ENCODE data around the gene MICAL3. TPM values are rescaled to one million over a fixed set of nuclear protein-coding genes. Genes with fewer than 3 reads are reported as not detected.
A peak's percentile ranks its signal among the peaks of the same experiment; 100 is the strongest.

The MICAL3 gene
- total and polyA plus RNA-seq, 5 experiments from 2014 or later, result 0.90 to 27.3 (median 1.3) TPM

- Mint-ChIP-seq H3K27me3 (no peaks in the 10 kb centered on the region), H3K27ac (peak overlapping the region in 1 of 10 donors; percentile 35)
Measured at GRCh38 chr22:17957693-17958092, 66.7 kb downstream of the MICAL3 start.

DNA sequence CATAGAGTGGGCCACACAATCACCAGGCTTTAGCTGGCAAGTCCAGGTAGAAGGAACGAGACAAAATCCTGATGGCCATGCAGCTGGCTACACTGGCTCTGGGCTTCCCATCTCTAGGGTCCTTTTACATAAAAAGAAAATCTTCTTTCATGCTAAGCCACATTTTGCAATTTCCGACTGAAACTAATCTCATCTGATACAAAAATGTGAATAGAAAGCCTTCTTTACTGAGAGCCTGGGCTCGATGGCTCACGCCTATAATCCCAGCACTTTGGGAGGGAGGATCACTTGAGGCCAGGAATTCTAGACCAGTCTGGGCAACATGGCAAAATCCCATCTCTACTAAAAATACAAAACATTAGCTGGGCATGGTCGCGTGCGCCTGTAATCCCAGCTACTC lies 67.2 kb downstream of the MICAL3 start:
- Mint-ChIP-seq H3K27ac (peak overlapping the region in 1 of 10 donors; percentile 35), H3K4me1 (peaks cover 0 to 17% (median 4%) of the 10 kb centered on the region in 4 donors), H3K27me3 (no peaks in the 10 kb centered on the region), H3K9me3 (no peaks in the 10 kb centered on the region), H3K4me3 (no peak overlapping the region), H3K36me3 (peaks cover 0 to 1% (median 0%) of the 10 kb centered on the region in 3 donors)
- DNase-seq (no peak), ATAC-seq (no peak)
- POLR2A ChIA-PET, result interaction anchor here (0.6 kb wide), 1 partner anchor 28 kb away, joined by 3 read pairs; no protein-coding TSS in a partner anchor

More at GRCh38 chr22:17957693-17958092, 66.7 kb downstream of the MICAL3 start:
- DNase-seq, result no peak
- H3K4me1 Mint-ChIP-seq, result peaks cover 0 to 16% (median 2%) of the 10 kb centered on the region in 4 donors
- no peak overlapping the region for H3K4me3 Mint-ChIP-seq
- no peak for ATAC-seq
- H3K9me3 Mint-ChIP-seq, result no peaks in the 10 kb centered on the region
- H3K36me3 Mint-ChIP-seq, result peaks cover 0 to 2% (median 0%) of the 10 kb centered on the region in 3 donors
- POLR2A ChIA-PET, result no interaction called here

DNA sequence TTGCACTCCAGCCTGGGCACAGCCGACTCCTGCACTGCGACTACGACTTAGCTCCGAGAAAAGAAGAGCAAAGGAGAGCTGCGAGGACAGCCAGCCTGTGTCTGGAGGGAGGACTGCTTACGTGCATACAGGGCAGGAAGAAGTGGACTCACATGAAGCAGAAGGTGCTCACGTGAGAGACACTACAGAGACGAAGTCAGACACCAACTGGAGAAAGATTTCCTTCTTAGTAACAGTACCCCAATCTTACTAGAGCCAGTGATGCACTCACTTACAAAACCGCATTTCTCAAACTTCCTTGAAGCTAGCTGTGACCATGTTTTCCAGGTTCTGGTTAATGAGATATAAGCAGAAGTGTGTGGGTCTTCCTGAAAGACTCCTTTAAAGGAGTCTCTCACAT lies 67.7 kb downstream of the MICAL3 start:
- Mint-ChIP-seq H3K27ac (no peak overlapping the region), H3K36me3 (no peaks in the 10 kb centered on the region), H3K4me1 (peaks cover 0 to 13% (median 4%) of the 10 kb centered on the region in 4 donors), H3K27me3 (no peaks in the 10 kb centered on the region), H3K9me3 (no peaks in the 10 kb centered on the region), H3K4me3 (no peak overlapping the region)
- POLR2A ChIA-PET, result interaction anchor here (0.6 kb wide), 1 partner anchor 28 kb away, joined by 3 read pairs; no protein-coding TSS in a partner anchor
- no peak for DNase-seq
- no peak for ATAC-seq

DNA sequence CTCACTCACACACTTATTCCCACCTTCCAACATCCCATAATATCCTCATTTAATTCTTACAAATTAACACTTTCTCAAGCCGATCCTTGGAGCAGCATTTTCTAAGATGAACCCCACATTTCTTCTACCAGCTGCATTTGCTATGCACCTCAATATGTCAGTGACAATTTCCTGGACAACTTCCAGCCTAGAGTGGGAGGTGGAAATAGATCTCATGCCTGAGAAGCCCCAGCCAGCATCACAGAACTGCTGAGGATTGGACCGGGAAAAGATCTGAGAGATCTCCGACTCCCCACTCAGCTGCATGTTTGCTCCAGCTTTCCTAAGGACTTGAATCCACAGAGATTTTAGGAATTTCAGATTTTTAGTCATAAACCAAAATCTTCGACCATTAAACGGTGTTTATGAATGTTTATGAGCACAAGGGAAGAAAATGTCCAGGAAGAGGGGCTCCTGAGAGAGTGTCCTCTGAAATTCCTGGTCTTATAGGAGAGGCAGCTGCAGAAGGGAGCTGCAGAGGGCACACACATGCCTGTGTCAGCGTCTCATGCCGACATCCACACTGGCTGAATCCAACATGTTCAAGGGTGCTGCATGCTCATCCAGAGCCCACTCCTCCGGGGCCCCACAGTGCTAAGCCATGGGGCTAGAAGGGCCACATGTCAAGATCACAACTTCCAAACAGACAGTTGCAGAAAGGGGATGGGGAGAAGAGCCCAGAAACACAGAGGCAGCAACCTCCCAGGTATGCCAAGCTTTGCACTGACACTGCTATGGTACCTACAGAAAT lies 68.6 kb downstream of the MICAL3 start:
- POLR2A ChIA-PET, result no interaction called here
- Mint-ChIP-seq H3K27me3 (no peaks in the 10 kb centered on the region), H3K4me1 (peaks cover 5 to 15% (median 7%) of the 10 kb centered on the region in 4 donors), H3K9me3 (no peaks in the 10 kb centered on the region), H3K27ac (no peak overlapping the region), H3K36me3 (no peaks in the 10 kb centered on the region), H3K4me3 (no peak overlapping the region)
- DNase-seq, result no peak
- no peak for ATAC-seq

GRCh38 chr22:17954860-17955587 lies 69.3 kb downstream of the MICAL3 start:
- H3K27me3 Mint-ChIP-seq, result no peaks in the 10 kb centered on the region
- no peak overlapping the region for H3K4me3 Mint-ChIP-seq
- DNase-seq (no peak), ATAC-seq (no peak)
- peak overlapping the region in 1 of 10 donors; percentile 1 for H3K27ac Mint-ChIP-seq
- POLR2A ChIA-PET, result no interaction called here
- H3K36me3 Mint-ChIP-seq, result no peaks in the 10 kb centered on the region
- H3K4me1 Mint-ChIP-seq, result peaks cover 6 to 17% (median 9%) of the 10 kb centered on the region in 4 donors
- H3K9me3 Mint-ChIP-seq, result no peaks in the 10 kb centered on the region

GRCh38 chr22:17954200-17954859 lies 70.0 kb downstream of the MICAL3 start:
- Mint-ChIP-seq H3K9me3 (no peaks in the 10 kb centered on the region), H3K4me3 (no peak overlapping the region), H3K27me3 (no peaks in the 10 kb centered on the region), H3K27ac (no peak overlapping the region), H3K4me1 (peaks cover 6 to 20% (median 11%) of the 10 kb centered on the region in 4 donors), H3K36me3 (peaks cover 0 to 4% (median 0%) of the 10 kb centered on the region in 3 donors)
- ATAC-seq, result no peak
- no peak for DNase-seq
- POLR2A ChIA-PET, result no interaction called here

DNA sequence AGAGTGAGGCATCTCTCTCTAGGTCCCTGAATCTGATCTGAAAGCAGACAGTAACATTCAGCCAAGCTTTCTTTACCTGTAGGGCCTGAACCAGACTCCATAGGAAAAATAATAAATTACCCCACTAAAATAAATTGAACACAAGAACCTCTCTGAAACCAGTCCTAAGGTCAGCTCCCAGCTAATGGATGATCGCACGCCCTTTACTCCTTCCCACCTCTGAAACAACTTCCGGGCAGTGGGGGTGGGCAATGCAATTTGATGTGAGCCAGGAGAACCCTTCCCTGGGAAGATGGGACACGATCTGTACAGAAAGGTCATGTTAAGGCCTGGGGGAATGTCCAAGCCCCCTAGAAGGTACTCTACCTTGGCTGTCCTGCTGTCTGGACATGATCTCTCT lies 71.2 kb downstream of the MICAL3 start:
- Mint-ChIP-seq H3K27me3 (no peaks in the 10 kb centered on the region), H3K27ac (peak overlapping the region in 1 of 10 donors; percentile 66), H3K9me3 (no peaks in the 10 kb centered on the region), H3K36me3 (peaks cover 0 to 4% (median 0%) of the 10 kb centered on the region in 3 donors), H3K4me3 (no peak overlapping the region), H3K4me1 (peaks cover 6 to 20% (median 11%) of the 10 kb centered on the region in 4 donors)
- POLR2A ChIA-PET, result no interaction called here
- no peak for DNase-seq
- no peak for ATAC-seq

DNA sequence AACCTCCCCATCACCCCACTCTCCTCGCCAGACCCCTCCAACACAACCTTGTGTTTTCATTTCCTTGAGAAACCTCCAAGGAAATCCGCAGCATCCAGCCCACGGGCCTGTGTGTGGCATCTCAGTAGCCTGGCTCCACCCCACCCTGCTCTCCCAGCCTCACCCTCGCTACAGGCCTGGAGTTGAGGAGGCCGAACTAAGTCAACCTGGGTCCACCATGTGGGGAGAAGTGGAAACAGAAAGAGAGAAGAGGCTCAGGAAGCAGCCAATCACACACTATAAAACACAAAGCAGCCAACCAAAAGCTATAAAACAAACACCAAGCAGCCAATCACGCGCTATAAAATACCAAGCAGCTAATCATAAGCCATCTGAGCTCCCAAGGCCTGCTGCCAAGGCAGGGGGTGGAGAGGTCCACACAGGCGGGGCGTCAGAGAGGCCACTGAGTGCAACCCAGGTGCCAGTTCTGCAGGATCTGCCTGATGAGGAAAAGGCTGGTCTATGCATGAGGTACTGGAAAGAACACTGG lies 72.0 kb downstream of the MICAL3 start:
- H3K27me3 Mint-ChIP-seq, result no peaks in the 10 kb centered on the region
- no peak overlapping the region for H3K27ac Mint-ChIP-seq
- peaks cover 0 to 4% (median 0%) of the 10 kb centered on the region in 3 donors for H3K36me3 Mint-ChIP-seq
- H3K9me3 Mint-ChIP-seq, result no peaks in the 10 kb centered on the region
- H3K4me1 Mint-ChIP-seq, result peaks cover 6 to 17% (median 15%) of the 10 kb centered on the region in 4 donors
- ATAC-seq (no peak), DNase-seq (no peak)
- H3K4me3 Mint-ChIP-seq, result no peak overlapping the region
- POLR2A ChIA-PET, result no interaction called here

DNA sequence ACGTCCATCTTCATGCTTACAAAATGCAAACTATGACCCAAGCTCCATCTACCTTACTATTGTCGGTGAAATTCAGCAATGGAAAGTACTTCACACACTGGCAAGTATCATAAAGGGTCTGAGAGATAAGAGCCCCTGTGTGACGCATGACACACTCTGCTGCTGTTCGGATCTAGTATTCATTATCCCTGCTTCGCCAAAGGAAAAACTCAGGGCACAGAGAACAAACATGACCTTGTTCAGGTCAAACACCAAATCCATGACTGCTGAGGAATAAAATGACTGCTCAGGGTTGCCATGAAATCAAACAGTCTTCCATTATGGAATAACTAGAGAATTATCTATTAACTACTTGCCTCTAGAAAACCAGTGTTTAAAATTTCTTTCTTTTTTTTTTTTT lies 73.0 kb downstream of the MICAL3 start:
- ATAC-seq (no peak), DNase-seq (no peak)
- no peaks in the 10 kb centered on the region for H3K9me3 Mint-ChIP-seq
- peaks cover 6 to 25% (median 19%) of the 10 kb centered on the region in 4 donors for H3K4me1 Mint-ChIP-seq
- POLR2A ChIA-PET, result no interaction called here
- H3K4me3 Mint-ChIP-seq, result no peak overlapping the region
- H3K36me3 Mint-ChIP-seq, result peaks cover 0 to 4% (median 0%) of the 10 kb centered on the region in 3 donors
- no peak overlapping the region for H3K27ac Mint-ChIP-seq
- no peaks in the 10 kb centered on the region for H3K27me3 Mint-ChIP-seq

DNA sequence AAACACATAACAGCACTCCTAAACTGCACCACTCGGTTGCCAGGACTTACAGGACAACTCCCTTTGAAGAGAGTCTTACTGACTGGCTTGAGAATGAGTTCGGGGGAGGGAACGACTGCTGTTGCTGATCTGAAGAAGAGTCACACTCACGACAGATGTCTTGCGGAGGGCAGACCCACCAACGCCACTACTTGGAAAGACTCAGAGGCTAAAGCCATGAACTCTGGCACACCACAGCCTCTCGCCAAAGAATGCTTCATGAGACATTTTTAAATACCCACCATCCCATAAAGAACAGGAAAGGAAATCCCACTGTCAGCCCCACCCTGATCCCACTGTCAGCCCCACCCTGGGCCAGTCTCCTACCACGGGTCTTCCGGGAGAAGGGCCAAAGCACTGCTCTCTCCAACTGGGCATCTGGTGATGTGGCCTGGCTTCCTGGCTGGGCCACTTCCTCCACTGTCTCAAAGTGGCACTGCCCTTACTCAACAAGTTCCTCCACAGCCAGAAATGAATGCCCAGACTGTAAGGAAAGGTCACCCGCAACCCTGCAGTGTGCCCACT lies 73.6 kb downstream of the MICAL3 start:
- DNase-seq, result no peak
- Mint-ChIP-seq H3K9me3 (no peaks in the 10 kb centered on the region), H3K27ac (no peak overlapping the region), H3K4me3 (no peak overlapping the region), H3K4me1 (peaks cover 6 to 29% (median 20%) of the 10 kb centered on the region in 4 donors), H3K27me3 (no peaks in the 10 kb centered on the region), H3K36me3 (peaks cover 0 to 4% (median 0%) of the 10 kb centered on the region in 3 donors)
- no peak for ATAC-seq
- POLR2A ChIA-PET, result no interaction called here

DNA sequence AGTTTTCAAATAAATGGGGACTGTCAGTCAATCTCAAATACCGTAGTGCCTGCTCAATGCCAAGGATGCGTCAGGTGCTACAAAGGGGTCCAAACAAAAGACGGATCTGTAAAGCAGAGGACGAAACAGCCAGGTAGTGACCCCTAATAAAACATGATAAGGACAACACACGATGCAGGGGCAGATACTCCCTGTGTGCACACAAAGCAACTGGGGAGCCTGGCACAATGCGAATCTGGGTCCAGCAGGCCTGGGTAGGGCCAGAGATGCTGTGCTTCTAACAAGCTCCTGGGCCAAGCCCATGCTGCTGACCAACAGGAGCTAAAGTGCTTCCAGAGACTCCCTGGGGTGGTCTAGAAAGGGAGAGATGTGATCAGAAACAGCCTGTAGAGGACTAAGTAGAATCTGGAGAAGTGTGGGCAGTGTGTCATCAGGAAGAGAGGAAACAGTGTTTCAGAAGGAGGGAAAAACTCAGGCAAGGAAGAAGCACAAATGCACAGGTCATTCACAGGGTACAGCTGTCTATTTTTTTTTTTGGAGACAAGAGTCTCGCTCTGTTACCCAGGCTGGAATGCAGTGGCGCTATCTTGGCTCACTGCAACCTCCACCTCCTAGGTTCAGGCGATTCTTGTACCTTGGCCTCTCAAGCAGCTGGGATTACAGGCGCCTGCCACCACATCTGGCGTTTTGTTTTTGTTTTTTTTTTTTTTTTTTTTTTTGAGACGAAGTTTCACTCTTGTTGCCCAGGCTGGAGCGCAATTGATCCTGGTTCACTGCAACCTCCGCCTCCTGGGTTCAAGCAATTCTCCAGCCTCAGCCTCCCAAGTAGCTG lies 74.5 kb downstream of the MICAL3 start:
- ATAC-seq, result no peak
- POLR2A ChIA-PET, result no interaction called here
- H3K4me1 Mint-ChIP-seq, result peaks cover 6 to 32% (median 20%) of the 10 kb centered on the region in 4 donors

More for the DNA sequence above, 74.5 kb downstream of the MICAL3 start:
- DNase-seq, result no peak
- Mint-ChIP-seq H3K27ac (peak overlapping the region in 2 of 10 donors; percentile 3 to 85), H3K4me3 (no peak overlapping the region), H3K9me3 (no peaks in the 10 kb centered on the region), H3K36me3 (peaks cover 0 to 4% (median 0%) of the 10 kb centered on the region in 3 donors), H3K27me3 (no peaks in the 10 kb centered on the region)
